Mesothelial cell of epicardium (in vitro differentiated cells): ENCODE results near the gene PIEZO2. TPM values are rescaled to one million over a fixed set of nuclear protein-coding genes. Genes with fewer than 3 reads are reported as not detected.
"Not testable (repeated sequence)": the region's sequence is repeated elsewhere in the genome, so short reads cannot be mapped to it uniquely, and the experiment has no call there.

Experiments used
- DNase-seq, 2 experiments: peaks; one replicate each; pipeline ENCODE4 v3.0.0; 2021; ENCODE audit warnings: low spot score in 2 of 2; ENCODE audit not compliant: unreplicated experiment in 2 of 2
- H3K27ac Mint-ChIP-seq: 2 replicates; pipeline ENCODE4 v1.8.0; 2021; ENCODE audit warnings: mixed read lengths
- H3K27me3 Mint-ChIP-seq: 2 replicates; pipeline ENCODE4 v1.8.0; 2021; ENCODE audit warnings: low read depth, mixed read lengths
- H3K36me3 Mint-ChIP-seq: 2 replicates; pipeline ENCODE4 v1.8.0; 2021; ENCODE audit warnings: mixed read lengths
- H3K4me1 Mint-ChIP-seq: 2 replicates; pipeline ENCODE4 v1.8.0; 2021; ENCODE audit warnings: mixed read lengths
- H3K4me3 Mint-ChIP-seq: 2 replicates; pipeline ENCODE4 v1.8.0; 2021; ENCODE audit warnings: mild to moderate bottlenecking, moderate library complexity, mixed read lengths
- H3K9me3 Mint-ChIP-seq: 2 replicates; pipeline ENCODE4 v1.8.0; 2021; ENCODE audit warnings: mixed read lengths
- CTCF ChIP-seq: fragments of 200-600 bp; sonication (generic); IDR thresholded peaks from one replicate; pipeline ENCODE4 v1.5.0; 2021; ENCODE audit warnings: antibody characterized with exemption; ENCODE audit not compliant: unreplicated experiment
- total RNA-seq: library from RNA; stranded (reverse); gene quantifications from 3 replicates; pipeline ENCODE4 v1.2.1, GENCODE V29; 2021

Gene PIEZO2
- total RNA-seq, 1 donor from 2014 or later: 36.7 TPM

GRCh38 chr18:11145413-11146191, 3.8 kb downstream of the PIEZO2 start:
- H3K9me3 Mint-ChIP-seq: no peaks in the 10 kb centered on the region
- peaks cover 35% of the 10 kb centered on the region for H3K27me3 Mint-ChIP-seq
- H3K27ac Mint-ChIP-seq: no peak overlapping the region
- no peak for DNase-seq
- no peaks in the 10 kb centered on the region for H3K36me3 Mint-ChIP-seq
- H3K4me1 Mint-ChIP-seq: peaks cover 20% of the 10 kb centered on the region
- H3K4me3 Mint-ChIP-seq: peak overlapping the region; percentile 1
- TF ChIP-seq CTCF: no peak

- H3K27ac Mint-ChIP-seq: peak overlapping the region; percentile 36
- no peak for DNase-seq
- H3K4me3 Mint-ChIP-seq: no peak overlapping the region
These were observed 12.0 kb downstream of the PIEZO2 start for GRCh38 chr18:11137400-11137799.

DNA sequence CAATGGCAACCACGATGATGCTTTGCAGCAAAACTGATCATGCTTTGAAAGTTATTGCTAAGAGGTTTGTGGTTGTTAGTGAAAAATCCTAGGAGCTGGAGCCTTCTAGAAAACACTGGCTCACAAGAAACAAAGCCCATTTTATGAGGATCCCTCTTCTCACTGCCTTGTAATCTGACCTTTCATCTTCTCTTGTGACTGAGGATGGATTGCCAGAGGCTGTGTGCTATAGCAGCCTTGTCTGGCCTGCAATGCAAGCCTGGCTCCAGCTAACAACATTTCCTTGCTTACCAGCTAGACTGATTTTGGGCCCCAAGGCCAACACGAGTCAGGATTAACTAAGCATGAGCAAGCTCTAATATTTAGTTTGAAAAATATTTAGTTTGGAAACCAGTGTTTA, 13.1 kb downstream of the PIEZO2 start:
- peaks cover 7% of the 10 kb centered on the region for H3K36me3 Mint-ChIP-seq
- H3K27me3 Mint-ChIP-seq: no peaks in the 10 kb centered on the region
- H3K4me1 Mint-ChIP-seq: peaks cover 12% of the 10 kb centered on the region
- TF ChIP-seq CTCF: no peak
- DNase-seq: no peak
- H3K27ac Mint-ChIP-seq: no peak overlapping the region
- peaks cover 13% of the 10 kb centered on the region for H3K9me3 Mint-ChIP-seq
- no peak overlapping the region for H3K4me3 Mint-ChIP-seq

More at GRCh38 chr18:11137400-11137799, 12.0 kb downstream of the PIEZO2 start:
- no peak for TF ChIP-seq CTCF
- Mint-ChIP-seq H3K27me3 (no peaks in the 10 kb centered on the region), H3K4me1 (peaks cover 12% of the 10 kb centered on the region), H3K9me3 (peaks cover 9% of the 10 kb centered on the region), H3K36me3 (peaks cover 7% of the 10 kb centered on the region)

- Mint-ChIP-seq H3K27ac (no peak overlapping the region), H3K9me3 (peaks cover 18% of the 10 kb centered on the region), H3K27me3 (no peaks in the 10 kb centered on the region), H3K4me1 (peaks cover 12% of the 10 kb centered on the region), H3K4me3 (no peak overlapping the region), H3K36me3 (peaks cover 7% of the 10 kb centered on the region)
- DNase-seq: no peak
- TF ChIP-seq CTCF: no peak
These were observed 14.4 kb downstream of the PIEZO2 start for GRCh38 chr18:11134940-11135339.

GRCh38 chr18:11129059-11129458, 20.3 kb downstream of the PIEZO2 start:
- not testable (repeated sequence) for H3K4me3 Mint-ChIP-seq, DNase-seq, H3K27me3 Mint-ChIP-seq, H3K27ac Mint-ChIP-seq, H3K4me1 Mint-ChIP-seq
- H3K36me3 Mint-ChIP-seq: peaks cover 19% of the 10 kb centered on the region
- H3K9me3 Mint-ChIP-seq: peaks cover 26% of the 10 kb centered on the region

DNA sequence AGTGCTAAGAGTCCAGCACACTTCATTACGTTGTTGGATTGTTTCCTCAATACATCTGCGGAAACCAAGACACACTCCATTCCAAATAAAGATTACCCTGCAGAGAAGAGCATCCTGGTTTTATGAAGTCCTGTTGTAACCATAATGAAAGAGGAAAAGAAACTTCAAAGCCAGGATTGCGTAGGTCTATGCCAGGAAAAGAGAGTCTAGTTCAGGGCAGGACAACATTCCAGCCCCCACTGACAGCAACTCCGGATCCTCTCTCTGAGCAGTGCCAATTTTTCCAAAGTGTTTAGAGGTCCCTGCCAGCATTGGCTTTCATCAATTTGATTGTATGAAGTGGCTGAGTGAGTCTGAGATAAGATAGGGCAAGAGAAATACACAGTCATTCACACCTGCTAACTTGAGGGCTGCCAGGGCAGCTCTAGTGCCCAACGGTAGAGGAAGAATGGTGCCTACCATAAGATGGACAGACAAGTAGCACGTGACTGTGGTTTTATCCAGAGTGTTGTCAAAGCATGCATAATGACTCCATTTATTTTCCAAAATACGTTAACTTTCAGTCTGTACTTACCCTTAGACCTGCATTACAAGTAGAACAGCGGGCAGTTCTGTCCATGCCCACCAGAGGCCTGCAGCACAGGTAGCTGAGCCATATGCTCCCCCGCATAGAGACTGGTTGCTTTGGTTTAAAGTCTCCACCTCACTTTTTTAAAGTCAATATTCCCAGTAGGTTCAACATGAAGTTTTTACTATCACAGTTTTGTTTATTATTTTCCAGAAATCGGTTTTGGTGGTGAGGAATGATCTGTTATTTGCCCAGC, 23.7 kb downstream of the PIEZO2 start:
- H3K36me3 Mint-ChIP-seq: peaks cover 12% of the 10 kb centered on the region
- peaks cover 13% of the 10 kb centered on the region for H3K9me3 Mint-ChIP-seq
- no peak for TF ChIP-seq CTCF
- H3K27ac Mint-ChIP-seq: no peak overlapping the region
- no peaks in the 10 kb centered on the region for H3K27me3 Mint-ChIP-seq
- DNase-seq: no peak
- H3K4me1 Mint-ChIP-seq: no peaks in the 10 kb centered on the region
- no peak overlapping the region for H3K4me3 Mint-ChIP-seq
